ACHN (cell line): Measurements from ENCODE around the gene FYN.
"Not testable (repeated sequence)": the region's sequence is repeated elsewhere in the genome, so short reads cannot be mapped to it uniquely, and the experiment has no call there.

ENCODE experiments used
- DNase-seq: peaks from one replicate; pipeline ENCODE4 v3.0.0-alpha.2; 2015
- in situ Hi-C: cut with HindIII; loops from 2 replicates; pipeline ENCODE4 v1.10.0; 2017; ENCODE audit warnings: low sequenced_read_pairs, low pct_ligation_motif_present, low pct_unique_long_range_greater_than_20kb

The FYN gene

GRCh38 chr6:111802015-111802414 lies 71.2 kb downstream of the FYN start:
- no peak for DNase-seq
- in situ Hi-C loops = no loop called here

- in situ Hi-C loops = no loop called here
- DNase-seq = no peak
These were observed 72.4 kb downstream of the FYN start for GRCh38 chr6:111800821-111801220.

GRCh38 chr6:111800259-111800765 lies 72.9 kb downstream of the FYN start:
- in situ Hi-C loops = no loop called here
- DNase-seq = no peak

DNA sequence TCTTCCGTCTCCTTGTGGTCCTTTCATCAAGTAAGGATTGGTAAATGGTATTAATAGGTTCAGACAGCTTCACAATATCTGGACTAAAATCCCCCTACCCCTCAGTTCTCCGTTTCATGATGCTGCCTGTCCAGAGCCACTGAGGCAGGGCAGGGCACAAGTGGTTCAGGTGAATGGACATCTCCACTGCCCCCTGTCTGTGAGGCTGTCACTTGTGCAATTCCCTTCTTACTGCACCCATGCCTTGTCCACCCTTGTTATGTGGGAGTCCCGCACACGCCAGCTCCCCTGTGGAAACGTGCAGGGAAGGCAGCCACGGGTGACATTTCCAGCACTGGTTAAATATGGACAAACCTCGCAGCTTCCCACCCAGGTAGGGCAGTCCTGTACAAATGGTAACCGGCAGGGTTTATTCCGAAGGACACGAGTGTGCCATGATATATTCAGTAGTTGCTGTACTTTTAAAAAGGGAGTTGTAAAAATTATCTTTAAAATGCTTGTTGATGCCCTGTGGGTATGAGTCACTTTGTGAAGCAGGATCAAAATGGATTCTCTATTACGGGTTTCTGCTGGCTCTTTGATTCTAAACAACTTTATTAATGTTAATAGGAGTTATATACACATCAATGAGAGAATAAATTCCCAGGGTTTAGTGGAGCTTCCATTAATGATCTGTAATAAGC lies 73.5 kb downstream of the FYN start:
- DNase-seq = no peak
- in situ Hi-C loops = no loop called here

- in situ Hi-C loops = no loop called here
- DNase-seq = no peak
These were observed 74.9 kb downstream of the FYN start for GRCh38 chr6:111798281-111798725.

- DNase-seq = no peak
- in situ Hi-C loops = no loop called here
These were observed 76.8 kb downstream of the FYN start for GRCh38 chr6:111796310-111796918.

GRCh38 chr6:111795558-111795957 lies 77.7 kb downstream of the FYN start:
- DNase-seq = no peak
- in situ Hi-C loops = no loop called here

DNA sequence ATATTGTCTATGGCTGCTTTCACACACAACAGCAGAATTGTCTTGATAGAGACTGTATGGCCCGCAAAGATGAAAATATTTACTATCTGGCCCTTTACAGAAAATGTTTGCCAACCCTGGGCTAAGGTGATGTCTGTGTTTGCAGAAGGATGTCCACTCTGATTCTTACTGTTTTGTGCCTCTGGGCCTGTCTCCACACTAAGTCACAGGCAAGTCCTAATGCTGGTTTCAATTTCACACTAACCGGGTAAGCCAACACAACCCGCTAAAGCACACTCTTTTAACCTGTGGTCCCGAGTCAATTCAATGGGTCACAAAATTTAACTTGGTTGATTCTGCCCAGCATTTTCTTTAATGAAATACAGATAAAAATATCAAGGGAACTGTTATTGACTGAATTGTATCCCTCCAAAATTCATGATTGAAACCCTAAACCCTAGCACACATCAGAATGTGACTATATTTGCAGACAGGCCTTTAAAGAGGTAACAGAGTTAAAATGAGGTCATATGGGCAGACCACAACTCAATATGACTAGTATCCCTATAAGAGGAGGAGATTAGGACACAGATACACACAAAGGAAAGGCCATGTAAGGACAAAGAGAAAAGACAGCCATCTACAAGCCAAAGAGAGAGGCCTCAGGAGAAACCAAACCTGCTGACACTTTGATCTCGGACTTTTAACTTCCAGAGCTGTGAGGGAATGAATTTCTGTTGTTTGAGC lies 78.4 kb downstream of the FYN start:
- in situ Hi-C loops = no loop called here
- DNase-seq = no peak

DNA sequence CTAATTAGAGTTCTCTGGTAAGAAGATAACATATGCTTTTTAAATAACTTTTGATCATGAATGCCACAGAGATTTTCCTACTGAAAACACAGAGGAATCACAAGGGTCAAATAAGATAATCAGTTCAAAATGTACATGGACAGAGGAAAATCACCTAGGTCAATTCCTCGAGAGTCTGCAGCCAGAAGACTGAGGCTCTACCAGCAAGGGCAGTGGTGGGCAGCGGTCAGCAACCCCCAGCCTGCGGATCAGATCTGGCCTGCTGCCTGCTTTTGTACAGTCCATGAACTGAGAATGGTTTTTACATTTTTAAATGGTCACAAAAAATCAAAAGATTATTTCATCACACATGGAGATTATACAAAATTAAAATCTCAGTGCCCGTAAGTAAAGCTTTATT lies 79.0 kb downstream of the FYN start:
- DNase-seq = no peak
- in situ Hi-C loops = no loop called here

DNA sequence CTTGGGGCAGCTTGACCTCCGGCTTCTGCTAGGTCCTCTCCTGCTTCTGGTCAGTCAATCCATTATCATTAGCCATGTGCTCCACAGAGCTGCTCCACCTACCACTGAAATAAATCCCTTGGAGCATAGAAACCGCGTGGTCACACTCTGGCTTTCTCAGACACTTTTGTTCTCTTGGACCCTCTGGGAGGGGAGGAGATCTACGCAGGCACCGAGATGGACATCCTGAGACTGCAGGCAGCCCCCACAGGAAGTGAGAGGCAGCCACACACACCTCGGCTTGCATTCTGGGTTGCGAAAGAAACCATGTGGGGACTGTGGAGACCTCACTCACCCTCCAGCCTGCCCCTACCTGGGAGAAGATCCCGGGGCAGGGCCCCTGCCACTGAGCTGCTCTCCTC lies 79.5 kb downstream of the FYN start:
- in situ Hi-C loops = no loop called here
- no peak for DNase-seq

DNA sequence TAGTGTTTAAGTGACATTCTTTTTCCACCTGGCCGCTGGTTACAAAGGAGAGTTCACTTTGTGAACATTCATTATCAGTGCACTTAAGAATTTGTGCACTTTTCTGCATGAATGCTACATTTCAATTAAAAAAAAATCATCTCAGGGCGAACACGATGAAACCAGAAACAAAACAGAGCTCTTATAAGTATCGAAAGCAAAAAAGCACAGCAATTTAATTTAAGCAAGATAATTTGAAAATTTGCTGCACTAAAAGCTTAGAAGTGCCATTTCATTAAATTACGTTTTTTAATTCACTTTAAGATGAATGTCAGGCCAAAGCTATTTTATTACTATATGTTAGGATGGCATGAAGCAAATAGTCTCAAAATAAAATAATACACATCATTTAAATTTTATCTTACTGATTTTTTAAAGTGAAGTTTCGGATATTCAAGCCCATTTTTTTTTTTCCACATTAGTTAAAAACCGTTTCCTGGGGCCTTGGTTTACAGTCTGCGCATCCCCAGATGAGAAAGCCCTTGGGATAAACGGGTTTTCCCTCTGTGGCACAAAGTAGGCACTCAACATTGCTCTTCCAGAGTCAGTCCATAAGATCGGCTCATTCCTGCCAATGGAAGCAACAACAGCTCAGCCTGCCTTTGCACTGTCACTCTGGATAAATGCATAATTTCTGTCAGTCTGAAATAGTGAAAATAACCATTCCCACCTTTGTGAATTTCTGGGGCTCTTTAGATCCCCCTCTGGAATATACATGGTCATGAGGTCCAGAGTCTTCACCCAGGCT lies 80.1 kb downstream of the FYN start:
- DNase-seq = no peak
- in situ Hi-C loops = no loop called here

DNA sequence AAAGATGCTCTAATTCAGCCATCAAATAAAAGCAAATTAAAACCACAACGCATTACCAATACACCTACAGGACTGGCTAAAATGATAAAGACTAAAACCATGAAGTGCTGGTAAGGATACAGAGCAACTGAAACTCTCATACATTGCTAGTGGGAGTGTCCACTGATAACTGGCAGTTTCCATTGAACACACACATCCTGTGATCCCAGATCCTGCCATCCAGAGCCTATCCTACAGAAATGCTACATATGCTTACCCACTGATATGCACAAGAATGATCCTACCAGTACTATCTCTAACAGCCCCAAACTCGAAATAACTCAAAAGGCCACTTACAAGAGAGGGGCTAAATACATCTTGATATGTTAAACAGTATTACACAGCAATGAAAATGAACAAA lies 81.0 kb downstream of the FYN start:
- DNase-seq = no peak
- in situ Hi-C loops = no loop called here

DNA sequence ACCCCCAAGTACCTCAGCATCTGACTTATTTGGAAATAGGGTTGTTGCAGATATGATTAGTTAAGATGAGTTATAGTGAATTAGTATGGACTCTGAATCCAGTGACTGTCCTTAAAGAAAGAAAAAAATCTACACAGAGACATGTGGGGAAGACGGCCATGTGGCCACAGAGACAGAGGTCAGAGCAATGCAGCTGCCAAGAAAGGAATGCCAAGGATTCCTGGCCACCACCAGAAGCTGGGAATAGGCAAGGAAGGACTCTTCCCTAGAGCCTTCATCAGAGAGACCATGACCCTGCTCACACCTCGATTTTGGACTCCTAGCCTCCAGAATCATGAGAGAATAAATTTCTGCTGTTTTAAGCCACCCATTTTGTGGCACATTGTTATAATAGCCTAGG lies 81.8 kb downstream of the FYN start:
- in situ Hi-C loops = no loop called here
- no peak for DNase-seq

DNA sequence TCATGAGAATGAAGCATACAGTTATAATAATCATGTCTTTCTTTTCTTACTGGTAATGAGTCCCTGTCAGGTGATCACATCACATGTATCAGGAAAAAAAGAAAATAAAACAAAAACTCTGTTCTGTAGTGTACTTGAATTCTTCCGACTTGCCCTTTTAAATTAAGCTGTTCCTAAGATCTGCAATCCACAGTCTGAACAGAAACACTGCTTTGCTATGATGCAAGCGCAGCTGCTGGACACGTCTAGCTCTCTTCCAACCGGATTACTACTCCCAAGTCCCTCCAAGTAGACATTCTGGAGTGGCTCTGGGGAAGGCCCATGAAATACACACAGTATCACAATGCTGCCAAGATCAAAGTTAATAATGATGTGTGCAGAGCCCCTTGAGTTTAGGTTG lies 83.7 kb downstream of the FYN start:
- in situ Hi-C loops = no loop called here

DNA sequence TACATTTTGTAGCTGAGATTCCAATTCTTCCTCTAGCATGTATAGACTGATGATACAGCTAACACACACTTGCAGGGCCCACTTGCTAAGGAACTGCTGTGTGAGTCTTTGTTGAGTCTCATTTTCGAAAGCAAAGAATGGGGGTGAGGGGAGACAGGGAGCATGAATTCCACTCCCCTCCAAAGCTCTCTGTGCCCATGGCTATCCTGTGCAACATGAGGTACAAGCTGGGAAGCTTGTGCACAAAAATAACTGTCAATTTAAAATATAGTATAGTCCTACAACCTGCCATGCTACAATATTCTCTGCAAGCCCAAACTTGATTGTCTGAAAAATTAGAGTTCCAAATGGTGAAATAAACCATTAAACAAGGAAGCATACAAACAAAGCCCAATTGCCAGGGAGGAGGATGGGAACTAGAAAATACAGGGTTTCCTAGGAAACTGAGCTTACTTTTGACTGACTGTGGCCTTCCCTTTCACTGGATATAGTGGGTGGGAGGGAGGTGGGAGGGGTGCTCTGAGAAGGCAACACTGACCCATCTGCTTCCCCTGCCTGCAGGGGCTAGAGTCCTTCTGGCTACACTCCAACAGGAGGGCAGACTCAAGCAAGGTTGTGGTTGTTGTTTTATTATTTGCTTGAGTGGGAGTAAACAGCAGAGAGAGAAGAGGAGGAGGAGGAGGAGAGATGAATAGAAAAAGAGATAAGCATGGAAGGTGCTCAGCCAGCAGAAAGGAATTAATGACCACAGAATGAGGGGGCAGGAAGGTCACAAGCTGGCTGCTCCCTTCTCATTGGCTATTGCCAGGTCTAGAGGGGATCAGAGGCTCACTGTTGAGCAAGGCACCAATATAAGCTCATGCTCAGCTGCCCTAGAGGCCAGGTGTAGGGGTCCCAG lies 84.6 kb downstream of the FYN start:
- in situ Hi-C loops = no loop called here
- no peak for DNase-seq

More for the DNA sequence above, 83.7 kb downstream of the FYN start:
- DNase-seq = no peak

DNA sequence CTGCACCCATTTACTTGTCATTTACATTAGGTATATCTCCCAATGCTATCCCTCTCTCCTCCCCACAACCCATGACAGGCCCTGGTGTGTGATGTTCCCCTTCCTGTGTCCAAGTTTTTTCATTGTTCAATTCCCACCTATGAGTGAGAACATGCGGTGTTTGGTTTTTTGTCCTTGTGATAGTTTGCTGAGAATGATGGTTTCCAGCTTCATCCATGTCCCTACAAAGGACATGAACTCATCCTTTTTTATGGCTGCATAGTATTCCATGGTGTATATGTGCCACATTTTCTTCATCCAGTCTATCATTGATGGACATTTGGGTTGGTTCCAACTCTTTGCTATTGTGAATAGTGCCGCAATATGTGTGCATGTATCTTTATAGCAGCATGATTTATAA lies 87.1 kb downstream of the FYN start:
- DNase-seq, in situ Hi-C loops: not testable (repeated sequence)

GRCh38 chr6:111784433-111784832 lies 88.8 kb downstream of the FYN start:
- DNase-seq = no peak
- in situ Hi-C loops = no loop called here

DNA sequence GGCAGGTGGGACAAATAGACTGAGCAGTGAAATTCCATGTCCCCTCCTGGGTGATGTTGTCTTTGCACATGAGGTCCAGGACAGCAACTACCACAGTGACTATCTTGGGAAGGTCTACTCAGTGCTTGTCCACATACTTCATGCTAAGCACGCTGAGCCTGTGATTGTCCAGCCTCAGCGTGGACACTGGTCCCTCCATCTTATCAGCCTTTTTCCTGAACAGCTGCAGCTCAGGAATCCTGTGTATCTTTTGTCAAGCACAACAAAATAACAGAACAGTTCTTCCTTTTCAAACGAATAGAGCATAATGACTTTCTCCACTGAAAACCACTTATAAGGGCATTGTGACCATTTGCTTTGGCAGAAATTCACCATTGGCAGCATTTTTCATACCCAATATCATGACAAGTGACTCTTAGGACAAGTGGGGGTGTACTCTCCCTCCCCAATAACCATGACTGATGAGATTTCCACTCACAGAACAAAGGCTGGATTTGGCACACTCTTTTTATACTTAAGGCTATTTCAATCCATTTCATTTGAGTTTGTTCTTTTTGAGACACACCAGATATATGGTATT lies 90.3 kb downstream of the FYN start:
- no peak for DNase-seq
- in situ Hi-C loops = no loop called here
